H9 (cell line): ENCODE measurements around the gene SMAD6. TPM values are rescaled to one million over a fixed set of nuclear protein-coding genes. Genes with fewer than 3 reads are reported as not detected.

ENCODE experiments used
- DNase-seq: peaks from one replicate; pipeline ENCODE4 v3.0.0-alpha.2; 2017
- H2AFZ ChIP-seq: one replicate; pipeline ENCODE4 v1.6.1; 2013; ENCODE audit warnings: mild to moderate bottlenecking, low read length, control low read depth, moderate library complexity
- H2AK5ac ChIP-seq: 2 replicates; pipeline ENCODE4 v1.6.1; 2013; ENCODE audit warnings: low read length, control low read depth, mixed read lengths; ENCODE audit not compliant: insufficient read length
- H2BK120ac ChIP-seq: one replicate; pipeline ENCODE4 v1.6.1; 2013; ENCODE audit warnings: low read depth, mild to moderate bottlenecking, low read length, control low read depth, inconsistent platforms; ENCODE audit not compliant: poor library complexity, severe bottlenecking
- H2BK12ac ChIP-seq: 2 replicates; pipeline ENCODE4 v1.6.1; 2013; ENCODE audit warnings: low read length, control low read depth, mixed read lengths, low read depth; ENCODE audit not compliant: insufficient read length
- H2BK15ac ChIP-seq: 2 replicates; pipeline ENCODE4 v1.6.1; 2013; ENCODE audit warnings: low read depth, low read length, control low read depth
- H2BK20ac ChIP-seq: one replicate; pipeline ENCODE4 v1.6.1; 2013; ENCODE audit warnings: low read depth, mild to moderate bottlenecking, low read length, control low read depth, inconsistent platforms; ENCODE audit not compliant: poor library complexity, severe bottlenecking
- H2BK5ac ChIP-seq: 2 replicates; pipeline ENCODE4 v1.6.1; 2013; ENCODE audit warnings: low read length, control low read depth, mixed read lengths; ENCODE audit not compliant: insufficient read length
- H3K14ac ChIP-seq: 2 replicates; pipeline ENCODE4 v1.6.1; 2013; ENCODE audit warnings: low read length, control low read depth; ENCODE audit not compliant: insufficient read depth
- H3K18ac ChIP-seq: 2 replicates; pipeline ENCODE4 v1.6.1; 2013; ENCODE audit warnings: low read depth, mild to moderate bottlenecking, mixed read lengths, low read length, control low read depth; ENCODE audit not compliant: insufficient read length
- H3K23ac ChIP-seq: 2 replicates; pipeline ENCODE4 v1.6.1; 2013; ENCODE audit warnings: low read length, control low read depth, mixed read lengths, low read depth; ENCODE audit not compliant: insufficient read length
- H3K23me2 ChIP-seq: 2 replicates; pipeline ENCODE4 v1.6.1; 2013; ENCODE audit warnings: low read depth, mild to moderate bottlenecking, mixed read lengths, low read length, control low read depth; ENCODE audit not compliant: insufficient read length, poor library complexity, severe bottlenecking
- H3K27ac ChIP-seq: 2 replicates; pipeline ENCODE4 v1.5.1; 2013; ENCODE audit warnings: low read length, control low read depth, mixed read lengths, low read depth; ENCODE audit not compliant: insufficient read length
- H3K27me3 ChIP-seq: 2 replicates; pipeline ENCODE4 v1.6.1; 2013; ENCODE audit warnings: low read length, control low read depth, inconsistent platforms; ENCODE audit not compliant: insufficient read depth
- H3K4ac ChIP-seq: 2 replicates; pipeline ENCODE4 v1.6.1; 2013; ENCODE audit warnings: low read depth, mild to moderate bottlenecking, control low read depth, inconsistent platforms, low read length, moderate library complexity
- H3K4me1 ChIP-seq: 2 replicates; pipeline ENCODE4 v1.6.1; 2013; ENCODE audit warnings: low read length, control low read depth, inconsistent platforms; ENCODE audit not compliant: insufficient read depth
- H3K4me2 ChIP-seq: 2 replicates; pipeline ENCODE4 v1.6.1; 2013; ENCODE audit warnings: low read length, control low read depth, mixed read lengths; ENCODE audit not compliant: insufficient read length, insufficient read depth
- H3K56ac ChIP-seq: 2 replicates; pipeline ENCODE4 v1.6.1; 2013; ENCODE audit warnings: low read depth, mild to moderate bottlenecking, mixed read lengths, low read length, control low read depth; ENCODE audit not compliant: insufficient read length
- H3K79me1 ChIP-seq: 2 replicates; pipeline ENCODE4 v1.6.1; 2013; ENCODE audit warnings: low read depth, mild to moderate bottlenecking, moderate library complexity, low read length, control low read depth, inconsistent platforms; ENCODE audit not compliant: insufficient read depth, poor library complexity, severe bottlenecking
- H3K79me2 ChIP-seq: 2 replicates; pipeline ENCODE4 v1.6.1; 2013; ENCODE audit warnings: low read length, control low read depth, inconsistent platforms; ENCODE audit not compliant: insufficient read depth
- H3K9ac ChIP-seq: 2 replicates; pipeline ENCODE4 v1.6.1; 2013; ENCODE audit warnings: low read length, control low read depth, mixed read lengths; ENCODE audit not compliant: insufficient read length; ENCODE audit errors: extremely low read depth
- H3K9me3 ChIP-seq: one replicate; pipeline ENCODE4 v1.6.1; 2013; ENCODE audit warnings: low read depth, low read length, inconsistent platforms; ENCODE audit not compliant: control insufficient read depth
- H3T11ph ChIP-seq: one replicate; pipeline ENCODE4 v1.6.1; 2013; ENCODE audit warnings: mild to moderate bottlenecking, low read length, control low read depth, inconsistent platforms
- H4K20me1 ChIP-seq: one replicate; pipeline ENCODE4 v1.6.1; 2013; ENCODE audit not compliant: control insufficient read depth, insufficient read length, insufficient read depth
- H4K5ac ChIP-seq: 2 replicates; pipeline ENCODE4 v1.6.1; 2013; ENCODE audit warnings: low read depth, mild to moderate bottlenecking, mixed read lengths, low read length, control low read depth; ENCODE audit not compliant: insufficient read length
- H4K8ac ChIP-seq: replicated peaks from 2 replicates; pipeline ENCODE4 v1.6.1; 2013; ENCODE audit warnings: low read length, control low read depth, mixed read lengths, low read depth; ENCODE audit not compliant: insufficient read length
- H4K91ac ChIP-seq: 2 replicates; pipeline ENCODE4 v1.6.1; 2013; ENCODE audit warnings: low read depth, mild to moderate bottlenecking, moderate library complexity, mixed read lengths, low read length, control low read depth; ENCODE audit not compliant: insufficient read length
- H3K27ac Mint-ChIP-seq, 3 experiments: 2 replicates in 2 of 3; 3 replicates in 1 of 3; pipeline ENCODE4 v1.8.0; 2020 to 2021; ENCODE audit warnings: mixed read lengths in 3 of 3, mild to moderate bottlenecking in 1 of 3, moderate library complexity in 1 of 3
- H3K27me3 Mint-ChIP-seq: 2 replicates; pipeline ENCODE4 v1.8.0; 2021; ENCODE audit warnings: low read depth, mild to moderate bottlenecking, moderate library complexity, mixed read lengths
- H3K36me3 Mint-ChIP-seq, 3 experiments: 2 replicates in 2 of 3; 3 replicates in 1 of 3; pipeline ENCODE4 v1.8.0; 2020 to 2021; ENCODE audit warnings: low read depth in 3 of 3, mixed read lengths in 3 of 3; ENCODE audit not compliant: insufficient read depth in 1 of 3
- H3K4me1 Mint-ChIP-seq, 2 experiments: 2 replicates each; pipeline ENCODE4 v1.8.0; 2020; ENCODE audit warnings: mixed read lengths in 2 of 2
- H3K4me3 Mint-ChIP-seq, 2 experiments: 2 replicates in 1 of 2; 3 replicates in 1 of 2; pipeline ENCODE4 v1.8.0; 2020 to 2021; ENCODE audit warnings: mild to moderate bottlenecking in 2 of 2, mixed read lengths in 2 of 2, moderate library complexity in 1 of 2
- H3K9me3 Mint-ChIP-seq, 2 experiments: 2 replicates in 1 of 2; 3 replicates in 1 of 2; pipeline ENCODE4 v1.8.0; 2020; ENCODE audit warnings: mild to moderate bottlenecking in 2 of 2, mixed read lengths in 2 of 2, moderate library complexity in 1 of 2
- CTCF ChIP-seq: fragments of 200-600 bp; sonication (generic); conservative IDR thresholded peaks from 3 replicates; pipeline ENCODE4 v1.8.0; 2021; ENCODE audit warnings: antibody characterized with exemption, mild to moderate bottlenecking
- WGBS: extraction: QIAGEN DNeasy Blood & Tissue Kit; methylation state at CpG from one replicate; pipeline ENCODE4 v1.1.7; 2013; ENCODE audit warnings: missing lambda C conversion rate, low lambda C conversion rate, mixed read lengths; ENCODE audit not compliant: insufficient read length; ENCODE audit errors: extremely low coverage; 5-methylcytosine and 5-hydroxymethylcytosine counted together
- total RNA-seq: library from RNA; stranded (reverse); gene quantifications from 2 replicates; pipeline ENCODE4 v1.2.1, GENCODE V29; 2021

SMAD6 gene
- total RNA-seq, 1 experiment from 2014 or later = 6.0 TPM

GRCh38 chr15:66738595-66738994 lies 36.6 kb downstream of the SMAD6 start:
- Mint-ChIP-seq H3K4me1 (peaks cover 9 to 17% of the 10 kb centered on the region in 2 experiments), H3K27ac (peak overlapping the region in 1 of 3 experiments; percentile 70; a peak in 1 of 7 replicates), H3K9me3 (no peaks in the 10 kb centered on the region), H3K4me3 (no peak overlapping the region), H3K36me3 (no peaks in the 10 kb centered on the region), H3K27me3 (no peaks in the 10 kb centered on the region)
- no peaks in the 10 kb centered on the region for H3K27me3 ChIP-seq
- no peak overlapping the region for H3K4ac ChIP-seq
- no peak overlapping the region for H2BK12ac ChIP-seq
- H3T11ph ChIP-seq = no peak overlapping the region
- no peak overlapping the region for H3K9ac ChIP-seq
- H4K5ac ChIP-seq = no peak overlapping the region
- no peaks in the 10 kb centered on the region for H3K4me1 ChIP-seq
- no peaks in the 10 kb centered on the region for H3K23me2 ChIP-seq
- H2BK5ac ChIP-seq = no peak overlapping the region
- H3K79me1 ChIP-seq = no peaks in the 10 kb centered on the region
- no peak overlapping the region for H4K8ac ChIP-seq
- no peak overlapping the region for H2BK20ac ChIP-seq
- H3K18ac ChIP-seq = no peak overlapping the region
- no CpG with 5 or more reads among the region's 10 CpGs for WGBS
- no peak overlapping the region for H3K4me2 ChIP-seq
- no peak for TF ChIP-seq CTCF
- peaks cover 2% of the 10 kb centered on the region for H4K20me1 ChIP-seq
- no peak overlapping the region for H2BK120ac ChIP-seq
- no peak overlapping the region for H3K56ac ChIP-seq
- no peak overlapping the region for H2BK15ac ChIP-seq
- no peak overlapping the region for H2AFZ ChIP-seq
- no peaks in the 10 kb centered on the region for H3K9me3 ChIP-seq
- H3K79me2 ChIP-seq = no peaks in the 10 kb centered on the region
- H3K23ac ChIP-seq = no peak overlapping the region
- H4K91ac ChIP-seq = no peak overlapping the region
- no peak overlapping the region for H3K27ac ChIP-seq
- H2AK5ac ChIP-seq = no peak overlapping the region
- H3K14ac ChIP-seq = no peak overlapping the region
- no peak for DNase-seq
